ENCODE data around the gene KRT3. TPM values are rescaled to one million over a fixed set of nuclear protein-coding genes. Genes with fewer than 3 reads are reported as not detected.

KRT3 gene
- total and polyA plus RNA-seq, 10 of the 15 experiments (the other 5 are each of a cell fraction or from before 2014, with no cell fraction given): not detected

GRCh38 chr12:52812073-52812400, 16.1 kb upstream of the KRT3 start:
- intact Hi-C loops (cut with micrococcal nuclease; ENCODE audit: unreplicated experiment): no loop called here
- DNase-seq (ENCODE audit: low read depth, low spot score) (no peak), FAIRE-seq (no peak), ATAC-seq (no peak)
- BruUV-seq (replicated peaks): no TSS peak
- no peak overlapping the region for H2AFZ ChIP-seq (ENCODE audit: control insufficient read depth, low read depth, low read length)
- RAD21 ChIA-PET (ENCODE audit: unreplicated experiment): no interaction called here
- no peaks in the 10 kb centered on the region for H3K79me2 ChIP-seq (ENCODE audit: control insufficient read depth, insufficient read depth, low read length)
- H3K4me3 ChIP-seq: no peak overlapping the region
- no peak overlapping the region for H3K27ac ChIP-seq (ENCODE audit: control insufficient read depth, insufficient read depth)
- 3% methylated on average over 4 of the region's 4 CpGs for WGBS (ENCODE audit: insufficient coverage, insufficient replicate concordance, low lambda C conversion rate, missing lambda C conversion rate)
- H3K9me3 ChIP-seq (replicated peaks; ENCODE audit: control insufficient read depth, insufficient read depth, low read length): no peaks in the 10 kb centered on the region
- SMC1A ChIA-PET (ENCODE audit: uncharacterized antibody, unreplicated experiment): no interaction called here
- H3K4me1 ChIP-seq (ENCODE audit: control insufficient read depth, insufficient read depth, low read length): no peaks in the 10 kb centered on the region
- POLR2A ChIA-PET: interaction anchor here (0.6 kb wide), 1 partner anchor 1287 kb away, joined by 3 read pairs; no protein-coding TSS in a partner anchor
- H3K27me3 ChIP-seq (replicated peaks in 1 of 2; ENCODE audit: control insufficient read depth in 2 of 2, insufficient read depth in 2 of 2, low read length in 1 of 2): peaks cover 0 to 5% of the 10 kb centered on the region in 2 experiments; a peak in 2 of 4 replicates
- no peak overlapping the region for H3K4me2 ChIP-seq (ENCODE audit: control insufficient read depth, insufficient read depth)
- no peaks in the 10 kb centered on the region for H4K20me1 ChIP-seq (ENCODE audit: control insufficient read depth, insufficient read depth)
- CTCF ChIA-PET: no interaction called here
- no peaks in the 10 kb centered on the region for H3K36me3 ChIP-seq (ENCODE audit: control insufficient read depth in 2 of 2, insufficient read depth in 2 of 2, low read length in 1 of 2)
- no peak for TF ChIP-seq BRCA1 (IDR thresholded peaks at IDR 0.05; ENCODE audit: low read depth, low read length)
- no peak for TF ChIP-seq ZNF207 (IDR thresholded peaks at IDR 0.05; ENCODE audit: borderline replicate concordance)
- TF ChIP-seq PKNOX1 (IDR thresholded peaks at IDR 0.05): no peak
- TF ChIP-seq, protein P1, sequence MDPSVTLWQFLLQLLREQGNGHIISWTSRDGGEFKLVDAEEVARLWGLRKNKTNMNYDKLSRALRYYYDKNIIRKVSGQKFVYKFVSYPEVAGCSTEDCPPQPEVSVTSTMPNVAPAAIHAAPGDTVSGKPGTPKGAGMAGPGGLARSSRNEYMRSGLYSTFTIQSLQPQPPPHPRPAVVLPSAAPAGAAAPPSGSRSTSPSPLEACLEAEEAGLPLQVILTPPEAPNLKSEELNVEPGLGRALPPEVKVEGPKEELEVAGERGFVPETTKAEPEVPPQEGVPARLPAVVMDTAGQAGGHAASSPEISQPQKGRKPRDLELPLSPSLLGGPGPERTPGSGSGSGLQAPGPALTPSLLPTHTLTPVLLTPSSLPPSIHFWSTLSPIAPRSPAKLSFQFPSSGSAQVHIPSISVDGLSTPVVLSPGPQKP (IDR thresholded peaks at IDR 0.05; ENCODE audit: low read depth, low read length): no peak
- no peak for TF ChIP-seq JUND (IDR thresholded peaks at IDR 0.05; ENCODE audit: low read depth, low read length)
- TF ChIP-seq CHD2 (IDR thresholded peaks at IDR 0.05; ENCODE audit: borderline replicate concordance, low read depth, low read length): no peak
- TF ChIP-seq HDAC6 (IDR thresholded peaks at IDR 0.05; ENCODE audit: unreplicated experiment): no peak
- TF ChIP-seq RELB (IDR thresholded peaks at IDR 0.05; ENCODE audit: low read depth): no peak
- TF ChIP-seq JUNB (IDR thresholded peaks at IDR 0.05): no peak
- no peak for TF ChIP-seq EZH2 (IDR thresholded peaks at IDR 0.05; ENCODE audit: borderline replicate concordance, control insufficient read depth, low read depth, low read length)
- no peak for TF ChIP-seq RELA (IDR thresholded peaks at IDR 0.05; ENCODE audit: borderline replicate concordance, partially characterized antibody)
- TF ChIP-seq IKZF1 (conservative IDR thresholded peaks at IDR 0.05): no peak
- TF ChIP-seq, protein P2, sequence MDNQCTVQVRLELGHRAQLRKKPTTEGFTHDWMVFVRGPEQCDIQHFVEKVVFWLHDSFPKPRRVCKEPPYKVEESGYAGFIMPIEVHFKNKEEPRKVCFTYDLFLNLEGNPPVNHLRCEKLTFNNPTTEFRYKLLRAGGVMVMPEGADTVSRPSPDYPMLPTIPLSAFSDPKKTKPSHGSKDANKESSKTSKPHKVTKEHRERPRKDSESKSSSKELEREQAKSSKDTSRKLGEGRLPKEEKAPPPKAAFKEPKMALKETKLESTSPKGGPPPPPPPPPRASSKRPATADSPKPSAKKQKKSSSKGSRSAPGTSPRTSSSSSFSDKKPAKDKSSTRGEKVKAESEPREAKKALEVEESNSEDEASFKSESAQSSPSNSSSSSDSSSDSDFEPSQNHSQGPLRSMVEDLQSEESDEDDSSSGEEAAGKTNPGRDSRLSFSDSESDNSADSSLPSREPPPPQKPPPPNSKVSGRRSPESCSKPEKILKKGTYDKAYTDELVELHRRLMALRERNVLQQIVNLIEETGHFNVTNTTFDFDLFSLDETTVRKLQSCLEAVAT (IDR thresholded peaks at IDR 0.05): no peak
- no peak for TF ChIP-seq EGR1 (IDR thresholded peaks at IDR 0.05; ENCODE audit: borderline replicate concordance in 1 of 2, low read depth in 2 of 2, low read length in 2 of 2)
- H3K9ac ChIP-seq (ENCODE audit: control insufficient read depth, insufficient read depth, low read length): no peak overlapping the region
- in situ Hi-C loops (cut with MboI): no loop called here

Measured in GM12878 (cell line).